HG02642 (cell line): ENCODE measurements around the gene DLG2.
"Not testable (repeated sequence)": the region's sequence is repeated elsewhere in the genome, so short reads cannot be mapped to it uniquely, and the experiment has no call there.

Experiments
- ATAC-seq: cut with Tn5 transposase; IDR thresholded peaks from one replicate; pipeline ENCODE4 v1.9.1; 2021; ENCODE audit warnings: mild to moderate bottlenecking; ENCODE audit not compliant: unreplicated experiment, poor library complexity

The DLG2 gene

GRCh38 chr11:83464160-83464944 lies 2162.8 kb downstream of the DLG2 start:
- ATAC-seq = no peak

DNA sequence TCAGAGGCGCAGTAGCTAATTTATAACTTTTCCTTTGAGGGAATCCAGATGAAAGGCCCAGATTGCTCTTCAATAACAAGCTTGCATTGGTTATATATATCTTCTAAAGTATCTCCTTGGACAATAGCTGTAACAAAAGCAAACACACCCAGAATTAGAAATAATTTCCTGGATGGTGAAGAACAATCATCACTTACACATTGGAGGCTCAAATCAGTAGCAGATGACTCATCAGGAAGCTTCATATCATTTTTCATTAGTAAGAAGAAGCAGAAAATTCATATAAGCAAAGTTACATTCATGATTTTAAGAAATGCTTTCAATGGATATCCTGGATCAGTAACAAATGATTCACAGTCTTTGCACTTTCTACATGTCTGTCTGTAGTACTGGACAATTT lies 2167.3 kb downstream of the DLG2 start:
- ATAC-seq = no peak

- ATAC-seq = no peak
Observed at GRCh38 chr11:83456566-83456965, 2170.6 kb downstream of the DLG2 start.

DNA sequence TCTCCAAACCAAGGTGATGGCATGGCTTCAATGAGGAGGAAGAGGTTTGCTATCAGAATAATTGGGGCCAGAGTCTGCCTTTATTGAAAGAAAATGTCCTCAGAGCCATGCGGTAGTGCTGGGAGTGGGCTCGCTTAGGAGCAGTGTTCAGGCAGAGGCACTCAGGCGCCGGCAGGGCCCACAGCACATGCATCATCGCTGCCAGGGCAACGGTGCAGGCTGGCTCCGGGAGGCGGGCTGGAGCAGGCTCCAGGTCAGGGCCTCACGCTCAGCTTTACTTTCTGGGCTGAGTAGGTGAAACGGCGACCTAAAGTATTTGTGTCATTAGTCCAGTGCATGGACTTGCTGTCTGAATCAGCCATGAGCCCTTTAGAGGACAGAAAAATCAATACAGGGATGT lies 2171.1 kb downstream of the DLG2 start:
- ATAC-seq = no peak

DNA sequence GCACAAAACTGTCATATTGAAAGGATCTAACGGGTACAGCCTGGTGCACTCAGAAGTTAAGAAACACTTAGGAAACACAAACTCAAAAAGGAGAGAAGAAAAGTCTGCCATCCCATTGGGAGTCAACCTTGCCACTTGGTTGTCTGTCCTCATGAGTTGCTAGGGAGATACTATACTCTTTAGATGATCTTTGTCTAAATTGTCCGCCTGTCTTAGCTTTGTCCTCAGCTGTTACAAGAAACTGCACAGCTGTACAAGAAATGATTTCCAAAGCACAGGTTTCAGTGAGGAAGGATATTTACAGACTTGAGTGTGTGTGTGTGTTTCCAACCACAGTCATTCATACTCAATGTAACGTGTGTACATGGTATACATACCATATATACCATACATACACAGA lies 2171.8 kb downstream of the DLG2 start:
- ATAC-seq = no peak

DNA sequence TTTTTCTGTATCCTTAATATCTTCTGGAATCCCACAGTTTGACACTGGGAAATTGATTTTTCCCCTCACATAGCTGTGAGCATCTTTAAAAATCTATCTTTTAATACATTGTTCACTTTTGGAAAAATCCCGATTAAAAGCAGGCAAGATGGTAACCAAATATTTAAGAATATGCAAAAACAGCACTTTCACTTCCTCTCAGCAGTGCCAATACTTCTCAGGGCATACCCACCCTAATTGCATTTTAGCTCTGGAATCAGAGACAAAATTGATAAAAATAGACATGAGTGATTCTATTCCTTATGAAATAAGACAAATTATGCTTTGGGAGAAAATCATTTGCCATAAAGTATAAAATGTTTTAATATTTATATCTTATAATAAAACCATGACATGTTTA lies 2172.5 kb downstream of the DLG2 start:
- ATAC-seq = no peak

DNA sequence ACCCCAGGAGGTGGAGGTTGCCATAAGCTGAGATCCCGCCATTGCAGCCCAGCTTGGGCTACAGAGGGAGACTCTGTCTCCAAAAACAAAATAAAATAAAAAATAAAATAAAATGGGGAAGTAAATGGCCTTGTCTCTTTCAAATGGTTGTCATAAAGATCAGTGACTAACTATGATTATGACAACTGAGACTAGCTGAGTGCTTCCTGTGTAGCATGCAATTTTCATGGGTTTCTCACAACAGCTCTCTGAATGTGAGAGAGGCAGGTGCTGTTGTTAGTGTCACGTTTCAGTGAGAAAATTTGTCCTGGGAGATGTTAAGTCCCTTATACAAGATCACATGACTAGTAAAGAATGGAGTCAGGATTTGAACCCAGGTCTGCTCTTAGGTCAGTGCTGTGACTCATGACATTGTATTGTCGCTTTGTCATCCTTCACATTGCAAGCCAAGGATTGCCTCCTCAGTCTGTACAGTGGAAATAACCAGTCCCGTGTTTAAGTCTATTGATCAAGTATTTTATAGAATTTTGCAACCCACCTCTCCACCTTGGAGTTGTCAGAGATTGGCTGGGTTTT lies 2177.7 kb downstream of the DLG2 start:
- ATAC-seq = no peak

DNA sequence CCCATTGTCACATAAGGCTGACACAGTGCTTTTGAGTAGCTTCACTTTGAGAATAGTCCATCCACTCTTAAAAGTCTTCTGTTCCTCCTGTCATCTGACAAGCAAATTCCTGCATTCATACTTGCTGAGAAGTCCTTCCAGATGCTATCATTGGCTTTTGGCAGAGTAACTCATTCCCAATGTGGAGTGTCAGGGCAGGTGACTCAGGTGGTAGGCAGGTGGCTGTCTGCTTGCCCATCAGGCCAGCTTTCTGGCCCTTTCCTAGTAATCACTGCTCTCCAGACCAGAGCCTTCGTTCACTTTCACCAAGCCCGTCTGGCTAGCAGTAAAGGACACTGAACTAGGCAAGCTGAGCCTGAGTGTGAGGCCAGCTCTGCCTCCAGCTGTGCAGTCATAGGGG lies 2178.5 kb downstream of the DLG2 start:
- no peak for ATAC-seq

DNA sequence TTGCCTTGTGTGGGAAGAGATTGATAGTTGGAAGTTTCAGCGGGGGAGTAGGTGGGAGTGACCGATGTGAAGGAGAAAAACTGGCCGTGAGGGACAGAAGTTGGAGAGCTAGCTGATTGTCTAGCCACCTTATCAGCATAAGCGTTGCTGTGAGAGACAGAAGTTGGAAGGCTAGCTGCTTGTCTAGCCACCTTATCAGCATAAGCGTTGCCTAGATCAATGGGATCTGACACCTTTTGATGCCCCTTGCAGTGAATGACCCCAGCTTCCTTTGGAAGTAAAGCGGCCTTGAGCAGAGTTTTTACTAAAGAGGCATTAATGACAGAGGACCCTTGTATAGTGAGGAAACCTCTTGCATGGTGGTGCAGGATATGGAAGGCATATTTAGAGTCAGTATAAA lies 2183.3 kb downstream of the DLG2 start:
- ATAC-seq = not testable (repeated sequence)

GRCh38 chr11:83441601-83442000 lies 2185.5 kb downstream of the DLG2 start:
- no peak for ATAC-seq

DNA sequence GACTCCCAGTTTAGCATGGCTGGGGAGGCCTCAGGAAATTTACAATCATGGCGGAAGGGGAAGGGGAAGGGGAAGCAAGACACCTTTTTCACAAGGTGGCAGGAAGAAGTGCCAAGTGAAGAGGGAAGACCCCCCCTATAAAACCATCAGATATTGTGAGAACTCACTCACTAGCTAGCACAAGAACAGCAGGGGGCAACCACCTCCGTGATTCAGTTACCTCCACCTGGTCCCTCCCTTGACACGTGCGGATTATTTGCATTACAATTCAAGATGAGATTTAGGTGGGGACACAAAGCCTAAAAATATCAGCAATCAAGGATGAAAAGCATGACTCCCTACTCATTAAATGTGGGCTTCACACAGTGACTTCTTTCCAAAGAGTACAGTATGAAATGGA lies 2186.0 kb downstream of the DLG2 start:
- no peak for ATAC-seq

DNA sequence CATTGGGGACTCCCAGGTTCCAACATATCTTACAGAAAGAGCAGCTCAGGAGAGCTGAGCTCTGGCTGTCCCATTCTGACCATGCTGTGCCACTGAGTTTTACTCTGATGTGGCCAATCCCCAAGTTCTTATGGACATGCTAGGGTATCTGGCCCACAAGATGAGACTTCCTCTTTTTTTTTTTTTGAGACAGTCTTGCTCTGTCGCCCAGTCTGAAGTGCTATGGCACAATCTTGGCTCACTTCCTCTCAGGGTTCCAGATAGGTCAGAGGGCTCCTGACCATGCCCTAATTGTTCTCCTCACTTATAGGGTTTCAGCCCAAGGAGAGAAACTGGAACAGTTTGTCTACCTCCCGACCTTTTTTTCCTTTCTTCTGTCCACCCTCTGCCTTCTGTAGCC lies 2188.7 kb downstream of the DLG2 start:
- no peak for ATAC-seq

- no peak for ATAC-seq
Observed at GRCh38 chr11:83437939-83438338, 2189.2 kb downstream of the DLG2 start.

DNA sequence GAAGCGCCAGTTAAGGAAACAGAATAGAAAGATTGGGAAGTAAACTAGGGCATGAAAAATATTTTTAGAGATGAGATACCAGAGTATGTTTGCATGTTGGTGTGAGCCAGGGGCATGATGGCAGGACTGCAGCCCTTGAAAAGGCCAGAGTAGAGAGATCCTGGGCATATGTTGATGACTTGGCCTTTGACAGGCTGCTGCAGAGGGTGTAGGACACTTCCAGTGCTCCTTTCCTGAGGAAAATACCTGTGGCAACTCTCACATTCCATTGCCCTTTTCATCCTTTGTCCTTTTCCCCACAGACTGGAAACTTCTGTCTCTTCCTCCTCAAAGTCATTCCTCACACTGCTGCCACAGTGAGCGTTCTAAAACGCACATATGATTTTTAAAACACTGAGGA lies 2190.3 kb downstream of the DLG2 start:
- ATAC-seq = no peak

- not testable (repeated sequence) for ATAC-seq
Observed at GRCh38 chr11:83434812-83435211, 2192.3 kb downstream of the DLG2 start.

- no peak for ATAC-seq
Observed at GRCh38 chr11:83427943-83428342, 2199.2 kb downstream of the DLG2 start.

- ATAC-seq = no peak
Observed at GRCh38 chr11:83427501-83427900, 2199.6 kb downstream of the DLG2 start.

- ATAC-seq = no peak
Observed at GRCh38 chr11:83425137-83425466, 2202.0 kb downstream of the DLG2 start.

DNA sequence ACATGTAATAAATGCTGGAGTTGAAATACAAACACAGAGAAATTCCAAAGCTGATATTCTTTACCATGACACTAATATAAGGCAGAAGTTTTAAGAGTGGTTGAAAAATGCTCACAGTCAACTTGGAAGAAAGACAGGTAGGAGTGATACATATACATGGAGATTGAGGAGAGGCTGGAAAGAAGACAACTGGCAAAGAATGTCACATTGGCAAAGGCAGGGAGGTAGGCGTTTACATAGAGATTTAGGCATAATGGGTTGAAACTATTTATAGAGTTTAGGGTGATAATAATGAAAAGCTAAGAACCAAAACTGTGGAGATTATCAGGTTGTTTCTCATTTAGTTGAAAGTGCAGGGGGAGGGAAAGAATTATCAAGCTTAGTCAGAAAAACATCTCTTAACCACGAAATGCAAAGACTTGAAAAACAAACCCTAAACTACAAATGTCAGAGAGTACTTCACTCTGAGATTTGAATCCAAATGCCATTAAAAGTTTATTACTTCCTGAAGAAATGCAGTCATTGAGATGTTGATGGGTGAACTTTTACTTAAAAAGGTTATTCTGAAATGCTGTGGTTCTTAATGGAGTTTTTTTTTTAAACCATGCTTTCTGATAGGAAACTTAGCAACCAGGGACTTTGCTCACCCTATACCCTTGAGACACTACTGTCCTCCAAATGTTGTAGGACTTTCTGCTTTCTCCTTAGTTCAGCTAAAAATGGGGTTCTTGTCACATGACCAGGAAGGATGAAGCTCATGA lies 2202.6 kb downstream of the DLG2 start:
- no peak for ATAC-seq

- not testable (repeated sequence) for ATAC-seq
Observed at GRCh38 chr11:83422641-83423040, 2204.5 kb downstream of the DLG2 start.
